ENCODE data around the gene PEAK1.

The PEAK1 gene

GRCh38 chr15:77057072-77057471 lies 362.8 kb downstream of the PEAK1 start:
- Histone ChIP-seq H3K27me3 (ENCODE audit: control insufficient read depth, insufficient read depth, low read length) (no peaks in the 10 kb centered on the region), H3K4me3 (ENCODE audit: low read length) (no peak overlapping the region), H3K27ac (ENCODE audit: low read length) (no peak overlapping the region), H3K9me3 (ENCODE audit: control insufficient read depth, insufficient read depth, low read length) (no peaks in the 10 kb centered on the region), H3K4me1 (ENCODE audit: control insufficient read depth, insufficient read depth, low read length) (no peaks in the 10 kb centered on the region), H3K36me3 (ENCODE audit: control insufficient read depth, insufficient read depth, low read length) (0 out of 2 replicates have a peak, but pooled peaks cover 2% of the 10 kb centered on the region)
- no peak for DNase-seq (ENCODE audit: low read depth, low spot score)
- no CpG with 5 or more reads among the region's 1 CpG for WGBS (ENCODE audit: insufficient coverage, insufficient read length)

- Histone ChIP-seq H3K27me3 (ENCODE audit: control insufficient read depth, insufficient read depth, low read length) (no peaks in the 10 kb centered on the region), H3K27ac (ENCODE audit: low read length) (no peak overlapping the region), H3K4me3 (ENCODE audit: low read length) (no peak overlapping the region), H3K9me3 (ENCODE audit: control insufficient read depth, insufficient read depth, low read length) (no peaks in the 10 kb centered on the region), H3K36me3 (ENCODE audit: control insufficient read depth, insufficient read depth, low read length) (0 out of 2 replicates have a peak, but pooled peaks cover 4% of the 10 kb centered on the region), H3K4me1 (ENCODE audit: control insufficient read depth, insufficient read depth, low read length) (no peaks in the 10 kb centered on the region)
- DNase-seq (ENCODE audit: low read depth, low spot score), result no peak
- WGBS (ENCODE audit: insufficient coverage, insufficient read length), result no CpG with 5 or more reads among the region's 2 CpGs
Observed at GRCh38 chr15:77053709-77054108, 366.2 kb downstream of the PEAK1 start.

- Histone ChIP-seq H3K4me1 (ENCODE audit: control insufficient read depth, insufficient read depth, low read length) (no peaks in the 10 kb centered on the region), H3K4me3 (ENCODE audit: low read length) (no peak overlapping the region), H3K27me3 (ENCODE audit: control insufficient read depth, insufficient read depth, low read length) (no peaks in the 10 kb centered on the region), H3K27ac (ENCODE audit: low read length) (no peak overlapping the region), H3K36me3 (ENCODE audit: control insufficient read depth, insufficient read depth, low read length) (0 out of 2 replicates have a peak, but pooled peaks cover 4% of the 10 kb centered on the region), H3K9me3 (ENCODE audit: control insufficient read depth, insufficient read depth, low read length) (no peaks in the 10 kb centered on the region)
- no peak for DNase-seq (ENCODE audit: low read depth, low spot score)
- WGBS (ENCODE audit: insufficient coverage, insufficient read length), result no CpG with 5 or more reads among the region's 2 CpGs
Observed at GRCh38 chr15:77052556-77052955, 367.3 kb downstream of the PEAK1 start.
